NCI-H1417 (cell line): ENCODE data around the gene ALK.
"Not testable (repeated sequence)": the region's sequence is repeated elsewhere in the genome, so short reads cannot be mapped to it uniquely, and the experiment has no call there.

ENCODE experiments used
- DNase-seq, 3 experiments: peaks; one replicate each; lab custom pipeline; 2025; lab: John Stamatoyannopoulos, UW

The ALK gene

GRCh38 chr2:29755829-29756228 is 165.6 kb downstream of the ALK start:
- no peak for DNase-seq

GRCh38 chr2:29755233-29755632 is 166.2 kb downstream of the ALK start:
- DNase-seq: no peak

- no peak for DNase-seq
Observed at GRCh38 chr2:29753671-29754444, 167.5 kb downstream of the ALK start.

GRCh38 chr2:29751390-29751789 is 170.0 kb downstream of the ALK start:
- no peak for DNase-seq

GRCh38 chr2:29750463-29750862 is 170.9 kb downstream of the ALK start:
- not testable (repeated sequence) for DNase-seq

GRCh38 chr2:29749843-29750242 is 171.5 kb downstream of the ALK start:
- DNase-seq: peak; percentile 76 to 95 (median 91)

GRCh38 chr2:29749041-29749440 is 172.3 kb downstream of the ALK start:
- peak in 1 of 3 experiments; percentile 27 for DNase-seq

GRCh38 chr2:29747786-29748470 is 173.5 kb downstream of the ALK start:
- DNase-seq: peak in 2 of 3 experiments; percentile 54 to 99

- DNase-seq: no peak
Observed at GRCh38 chr2:29744976-29745375, 176.4 kb downstream of the ALK start.

GRCh38 chr2:29743516-29743915 is 177.9 kb downstream of the ALK start:
- no peak for DNase-seq

GRCh38 chr2:29742656-29743055 is 178.7 kb downstream of the ALK start:
- no peak for DNase-seq

GRCh38 chr2:29741132-29741531 is 180.3 kb downstream of the ALK start:
- DNase-seq: no peak

GRCh38 chr2:29733965-29734364 is 187.4 kb downstream of the ALK start:
- DNase-seq: no peak

- DNase-seq: no peak
Observed at GRCh38 chr2:29733213-29733612, 188.2 kb downstream of the ALK start.

GRCh38 chr2:29731948-29732347 is 189.4 kb downstream of the ALK start:
- no peak for DNase-seq

- DNase-seq: no peak
Observed at GRCh38 chr2:29729932-29730331, 191.5 kb downstream of the ALK start.

GRCh38 chr2:29729401-29729800 is 192.0 kb downstream of the ALK start:
- DNase-seq: no peak

- DNase-seq: peak in 1 of 3 experiments; percentile 31
Observed at GRCh38 chr2:29726976-29727375, 194.4 kb downstream of the ALK start.

- DNase-seq: no peak
Observed at GRCh38 chr2:29725610-29726009, 195.8 kb downstream of the ALK start.

- no peak for DNase-seq
Observed at GRCh38 chr2:29724282-29724681, 197.1 kb downstream of the ALK start.

GRCh38 chr2:29723255-29724001 is 198.0 kb downstream of the ALK start:
- peak in 1 of 3 experiments; percentile 39 for DNase-seq

- no peak for DNase-seq
Observed at GRCh38 chr2:29719639-29720038, 201.7 kb downstream of the ALK start.
